GM15510 (cell line): ENCODE results near the gene COMMD3.

Source experiments
- POLR2A ChIP-seq: IDR thresholded peaks from 3 replicates; pipeline ENCODE4 v1.6.1; 2011; ENCODE audit warnings: borderline replicate concordance; ENCODE audit not compliant: insufficient read length; ENCODE audit errors: extremely low read depth

Gene COMMD3

DNA sequence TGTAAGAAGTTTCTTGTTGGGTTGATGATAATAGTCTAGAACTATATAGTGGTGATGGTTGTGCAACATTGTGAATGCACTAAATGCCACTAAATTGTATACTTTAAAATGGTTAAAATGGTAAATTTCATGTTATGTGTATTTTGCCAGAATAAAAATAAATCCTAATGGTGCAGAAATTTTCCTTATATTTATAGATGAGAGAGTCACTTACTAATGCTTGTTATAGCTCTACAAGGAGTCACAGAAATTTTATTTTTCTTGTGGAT, 50.2 kb downstream of the COMMD3 start:
- TF ChIP-seq POLR2A, result no peak

DNA sequence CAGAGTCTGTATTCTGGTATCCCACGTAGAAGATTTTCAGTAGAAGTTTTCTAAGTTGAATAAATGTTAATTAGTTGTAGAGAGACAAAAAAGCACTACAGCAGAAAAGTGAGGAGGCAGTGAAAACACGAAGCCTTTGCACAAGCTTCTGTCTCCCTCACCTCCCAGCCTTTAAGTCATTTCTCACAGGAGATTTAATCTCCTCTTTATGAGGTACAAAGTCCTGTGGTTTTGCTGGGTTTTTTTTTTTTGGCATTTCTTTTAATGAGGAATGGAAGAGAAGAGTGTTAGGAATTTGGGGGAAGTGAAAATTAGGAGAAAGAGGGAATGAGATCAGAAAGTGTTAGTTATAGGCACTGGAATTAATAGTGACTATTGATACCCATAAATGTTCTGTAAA, 50.6 kb downstream of the COMMD3 start:
- no peak for TF ChIP-seq POLR2A

DNA sequence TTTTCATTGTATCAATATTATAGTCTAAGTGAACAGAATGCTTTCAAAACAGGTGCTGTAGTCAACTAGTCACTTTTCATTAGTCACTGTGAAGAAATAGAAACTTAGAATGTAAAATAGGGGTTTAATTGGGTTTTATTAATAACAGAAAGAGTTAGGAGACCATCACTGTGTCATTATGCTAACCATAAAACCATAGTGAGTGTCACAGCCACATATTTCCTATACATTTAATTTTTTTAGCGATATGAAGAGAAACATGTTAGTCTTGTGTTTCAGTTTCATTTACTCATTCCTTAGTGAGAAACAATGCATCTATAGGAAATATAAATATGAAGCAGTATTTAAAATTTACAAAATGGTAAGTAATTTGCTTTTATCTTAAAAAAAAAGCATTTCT, 51.3 kb downstream of the COMMD3 start:
- TF ChIP-seq POLR2A, result no peak

DNA sequence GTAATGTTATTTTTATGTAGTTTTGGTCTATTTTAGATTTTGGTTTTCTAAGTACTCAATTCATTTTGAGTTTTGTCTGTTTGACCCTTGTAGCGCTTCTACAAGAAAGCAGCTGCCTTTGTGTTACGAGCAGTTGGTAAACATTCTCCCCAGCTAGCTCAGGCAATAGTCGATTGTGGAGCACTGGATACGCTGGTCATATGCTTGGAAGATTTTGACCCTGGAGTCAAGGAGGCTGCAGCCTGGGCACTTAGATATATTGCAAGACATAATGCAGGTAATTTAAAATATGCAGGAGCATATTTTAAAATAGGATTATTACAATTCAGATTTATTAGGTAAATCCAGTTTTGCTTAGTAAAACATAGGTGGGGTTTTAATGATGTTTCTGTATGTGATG, 52.2 kb downstream of the COMMD3 start:
- TF ChIP-seq POLR2A, result no peak

DNA sequence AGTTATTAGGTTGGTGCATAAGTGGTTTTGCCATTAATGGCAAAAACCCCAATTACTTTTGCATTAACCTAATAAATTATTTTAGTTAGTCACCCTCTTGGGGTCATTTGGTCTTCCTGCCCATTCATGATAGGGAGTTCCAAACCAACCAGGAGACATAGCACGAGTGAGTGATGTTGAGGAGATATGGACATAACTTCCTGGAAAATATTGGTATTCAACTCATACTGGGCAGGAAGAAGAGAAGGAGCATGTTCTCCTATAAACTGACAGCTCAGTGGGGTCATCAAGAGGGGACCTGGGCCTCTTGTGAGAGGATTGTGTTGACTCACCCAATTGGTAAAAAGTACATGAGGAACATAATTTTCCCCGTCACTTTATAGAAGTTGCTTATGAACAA, 52.8 kb downstream of the COMMD3 start:
- no peak for TF ChIP-seq POLR2A

DNA sequence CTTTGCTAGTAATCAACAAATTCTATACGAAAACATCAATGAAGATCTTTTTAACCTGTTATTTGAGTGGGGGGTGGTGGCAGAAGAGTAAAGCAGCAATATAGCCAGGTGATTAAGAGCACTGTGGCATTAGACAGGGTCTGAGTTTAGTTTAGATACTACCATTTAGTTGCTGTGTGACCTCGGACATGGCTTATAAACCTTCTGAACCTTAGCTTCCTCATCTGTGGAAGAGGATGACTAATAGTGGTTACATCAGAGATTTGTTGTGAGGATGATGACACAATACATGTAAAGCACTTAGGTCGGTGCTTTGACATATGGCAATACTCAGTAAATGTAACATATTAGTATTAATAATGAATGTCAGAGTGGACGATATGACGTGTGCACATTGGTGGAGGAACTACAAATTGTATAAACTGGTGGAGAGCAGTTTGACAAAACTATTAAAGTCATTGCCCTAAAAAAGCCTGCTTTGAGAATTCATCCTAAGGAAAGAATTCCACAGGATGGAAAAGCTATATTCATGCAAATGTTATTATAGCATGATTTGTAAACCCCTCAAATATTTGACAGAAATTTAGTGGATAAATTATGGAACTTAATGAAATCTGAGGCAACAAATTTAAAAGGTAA, 53.4 kb downstream of the COMMD3 start:
- no peak for TF ChIP-seq POLR2A
